OCI-LY7 (cell line): ENCODE results near the gene BCL7A. TPM values are rescaled to one million over a fixed set of nuclear protein-coding genes. Genes with fewer than 3 reads are reported as not detected.

Experiments used
- BruUV-seq: library from RNA; stranded (reverse); fragments of 400-500 nt; replicated peaks from 2 replicates; lab custom pipeline; 2021; lab: Mats Ljungman, UMichigan
- CTCF ChIA-PET: fragments of 300-600 bp; sonication (Branson Sonifier 250); formaldehyde crosslinking; loops from one replicate; lab custom pipeline; 2022; ENCODE audit warnings: antibody characterized with exemption; ENCODE audit not compliant: unreplicated experiment; lab: Charles Lee
- POLR2A ChIA-PET: fragments of 300-600 bp; sonication (Branson Sonifier 250); formaldehyde crosslinking; loops from one replicate; lab custom pipeline; 2022; ENCODE audit warnings: antibody characterized with exemption; lab: Charles Lee
- DNase-seq: peaks from one replicate; pipeline ENCODE4 v3.0.0-alpha.2; 2015; ENCODE audit warnings: low spot score
- H2AFZ ChIP-seq: fragments of 200-600 bp; sonication (generic), shearing (Covaris generic); 2 replicates; pipeline ENCODE4 v1.6.1; 2014; ENCODE audit warnings: mild to moderate bottlenecking, antibody characterized with exemption, low read length, moderate library complexity
- H3K27ac ChIP-seq: fragments of 200-600 bp; sonication (generic); 2 replicates; pipeline ENCODE4 v1.5.1; 2014; ENCODE audit warnings: mixed run types, low read depth, mild to moderate bottlenecking, moderate library complexity, low read length, inconsistent platforms; ENCODE audit not compliant: poor library complexity, severe bottlenecking
- H3K36me3 ChIP-seq: fragments of 200-600 bp; sonication (generic); 2 replicates; pipeline ENCODE4 v1.6.1; 2014; ENCODE audit warnings: mild to moderate bottlenecking, antibody characterized with exemption, low read length, moderate library complexity, mixed read lengths; ENCODE audit not compliant: insufficient read depth
- H3K4me1 ChIP-seq: fragments of 200-600 bp; sonication (generic); 2 replicates; pipeline ENCODE4 v1.5.1; 2014; ENCODE audit warnings: mild to moderate bottlenecking, low read length; ENCODE audit not compliant: insufficient read depth, poor library complexity, severe bottlenecking
- H3K4me2 ChIP-seq: fragments of 200-600 bp; sonication (generic); 2 replicates; pipeline ENCODE4 v1.6.1; 2014; ENCODE audit warnings: mild to moderate bottlenecking, low read length
- H3K4me3 ChIP-seq: fragments of 200-600 bp; sonication (generic); 2 replicates; pipeline ENCODE4 v1.5.1; 2014; ENCODE audit warnings: mild to moderate bottlenecking, low read depth, low read length; ENCODE audit not compliant: poor library complexity, severe bottlenecking
- H3K79me2 ChIP-seq: fragments of 200-600 bp; sonication (generic); 2 replicates; pipeline ENCODE4 v1.6.1; 2016; ENCODE audit warnings: low read depth, mild to moderate bottlenecking, low read length, moderate library complexity, mixed read lengths; ENCODE audit not compliant: insufficient read depth
- H3K9me2 ChIP-seq: fragments of 200-600 bp; sonication (generic); 2 replicates; pipeline ENCODE4 v1.6.1; 2016; ENCODE audit warnings: mild to moderate bottlenecking, low read length, mixed read lengths; ENCODE audit not compliant: insufficient read depth
- H3K9me3 ChIP-seq: fragments of 200-600 bp; sonication (generic); 2 replicates; pipeline ENCODE4 v1.6.1; 2014; ENCODE audit warnings: mild to moderate bottlenecking, mixed run types, low read length, mixed read lengths
- H4K20me1 ChIP-seq: fragments of 200-600 bp; sonication (generic); 2 replicates; pipeline ENCODE4 v1.6.1; 2014; ENCODE audit warnings: mild to moderate bottlenecking, antibody characterized with exemption, low read length, moderate library complexity, mixed read lengths; ENCODE audit not compliant: insufficient read depth
- EZH2phosphoT487 ChIP-seq: fragments of 200-600 bp; sonication (generic); IDR thresholded peaks from 2 replicates; pipeline ENCODE4 v1.6.1; 2018; ENCODE audit warnings: low read depth, borderline replicate concordance, mild to moderate bottlenecking, mixed run types, antibody characterized with exemption, low read length, moderate library complexity, mixed read lengths
- intact Hi-C: fragments of 100-400 bp; cut with micrococcal nuclease; formaldehyde crosslinking; loops from one replicate; pipeline ENCODE4 v1.10.0; 2022; ENCODE audit not compliant: unreplicated experiment
- total RNA-seq, 2 experiments: library from RNA; depleted of rRNA in 1 of 2; stranded (reverse); fragments of >200 nt in 1 of 2; shearing (Covaris generic) in 1 of 2; gene quantifications; 2 replicates each; pipeline ENCODE4 v1.2.3, GENCODE V29; 2014 to 2022
- TF ChIP-seq, protein P1 (sequence below): fragments of 200-600 bp; sonication (generic); conservative IDR thresholded peaks from 2 replicates; pipeline ENCODE4 v1.5.1; 2014; ENCODE audit warnings: mild to moderate bottlenecking, antibody characterized with exemption, low read length, moderate library complexity, mixed read lengths

Gene BCL7A
- total RNA-seq, 2 experiments from 2014 or later, result 76.2 to 84.7 TPM

DNA sequence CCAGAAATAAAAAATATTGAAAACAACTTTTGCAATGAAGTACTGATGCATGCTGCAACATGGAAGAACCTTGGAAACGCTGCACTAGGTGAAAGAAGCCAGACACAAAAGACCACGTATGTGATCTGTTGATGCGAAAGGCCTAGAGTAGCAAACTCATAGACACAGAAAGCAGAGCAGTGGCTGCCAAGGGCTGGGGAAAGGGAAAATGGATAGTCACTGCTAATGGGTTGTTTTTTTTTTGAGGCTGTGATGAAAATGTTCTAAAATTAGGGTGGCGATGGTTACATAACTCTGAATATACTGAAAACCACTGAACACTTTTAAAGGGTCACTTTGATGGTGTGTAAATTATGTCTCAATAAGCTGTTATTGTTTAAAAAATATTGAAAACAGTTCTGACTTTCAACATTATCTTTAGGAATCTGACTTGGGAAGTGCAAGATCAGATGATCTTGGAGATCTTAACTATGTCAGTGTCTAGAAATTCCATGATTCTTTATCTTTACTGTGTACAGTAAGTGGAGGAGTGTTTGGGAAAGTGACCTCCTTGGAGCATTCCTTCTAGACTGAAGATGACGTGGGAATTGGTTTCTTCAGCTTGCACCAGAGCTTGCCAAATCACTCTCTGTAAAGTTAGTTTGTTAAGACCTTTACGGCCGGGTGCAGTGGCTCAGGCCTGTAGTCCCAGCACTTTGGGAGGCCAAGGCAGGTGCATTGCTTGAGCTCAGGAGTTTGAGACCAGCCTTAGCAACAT, 69.3 kb downstream of the BCL7A start:
- Histone ChIP-seq H3K36me3 (peaks cover 40% of the 10 kb centered on the region), H3K27ac (no peak overlapping the region), H4K20me1 (no peaks in the 10 kb centered on the region), H3K4me2 (no peak overlapping the region), H3K4me3 (no peak overlapping the region), H3K9me2 (no peaks in the 10 kb centered on the region), H3K9me3 (peaks cover 13% of the 10 kb centered on the region; the same call in 1 of the 2 replicates), H2AFZ (no peak overlapping the region), H3K79me2 (peaks cover 41% of the 10 kb centered on the region; the same call in 1 of the 2 replicates), H3K4me1 (peaks cover 13% of the 10 kb centered on the region)
- ChIA-PET POLR2A (interaction anchor here (1.2 to 1.3 kb wide), 2 partner anchors 10 to 13 kb away, joined by 3 to 6 read pairs; partner anchors contain the start of gene MLXIP), CTCF (no interaction called here)
- no peak for DNase-seq
- BruUV-seq, result no TSS peak
- TF ChIP-seq, protein P1, sequence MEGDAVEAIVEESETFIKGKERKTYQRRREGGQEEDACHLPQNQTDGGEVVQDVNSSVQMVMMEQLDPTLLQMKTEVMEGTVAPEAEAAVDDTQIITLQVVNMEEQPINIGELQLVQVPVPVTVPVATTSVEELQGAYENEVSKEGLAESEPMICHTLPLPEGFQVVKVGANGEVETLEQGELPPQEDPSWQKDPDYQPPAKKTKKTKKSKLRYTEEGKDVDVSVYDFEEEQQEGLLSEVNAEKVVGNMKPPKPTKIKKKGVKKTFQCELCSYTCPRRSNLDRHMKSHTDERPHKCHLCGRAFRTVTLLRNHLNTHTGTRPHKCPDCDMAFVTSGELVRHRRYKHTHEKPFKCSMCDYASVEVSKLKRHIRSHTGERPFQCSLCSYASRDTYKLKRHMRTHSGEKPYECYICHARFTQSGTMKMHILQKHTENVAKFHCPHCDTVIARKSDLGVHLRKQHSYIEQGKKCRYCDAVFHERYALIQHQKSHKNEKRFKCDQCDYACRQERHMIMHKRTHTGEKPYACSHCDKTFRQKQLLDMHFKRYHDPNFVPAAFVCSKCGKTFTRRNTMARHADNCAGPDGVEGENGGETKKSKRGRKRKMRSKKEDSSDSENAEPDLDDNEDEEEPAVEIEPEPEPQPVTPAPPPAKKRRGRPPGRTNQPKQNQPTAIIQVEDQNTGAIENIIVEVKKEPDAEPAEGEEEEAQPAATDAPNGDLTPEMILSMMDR, result no peak
- TF ChIP-seq EZH2phosphoT487, result no peak
- intact Hi-C loops, result no loop called here

DNA sequence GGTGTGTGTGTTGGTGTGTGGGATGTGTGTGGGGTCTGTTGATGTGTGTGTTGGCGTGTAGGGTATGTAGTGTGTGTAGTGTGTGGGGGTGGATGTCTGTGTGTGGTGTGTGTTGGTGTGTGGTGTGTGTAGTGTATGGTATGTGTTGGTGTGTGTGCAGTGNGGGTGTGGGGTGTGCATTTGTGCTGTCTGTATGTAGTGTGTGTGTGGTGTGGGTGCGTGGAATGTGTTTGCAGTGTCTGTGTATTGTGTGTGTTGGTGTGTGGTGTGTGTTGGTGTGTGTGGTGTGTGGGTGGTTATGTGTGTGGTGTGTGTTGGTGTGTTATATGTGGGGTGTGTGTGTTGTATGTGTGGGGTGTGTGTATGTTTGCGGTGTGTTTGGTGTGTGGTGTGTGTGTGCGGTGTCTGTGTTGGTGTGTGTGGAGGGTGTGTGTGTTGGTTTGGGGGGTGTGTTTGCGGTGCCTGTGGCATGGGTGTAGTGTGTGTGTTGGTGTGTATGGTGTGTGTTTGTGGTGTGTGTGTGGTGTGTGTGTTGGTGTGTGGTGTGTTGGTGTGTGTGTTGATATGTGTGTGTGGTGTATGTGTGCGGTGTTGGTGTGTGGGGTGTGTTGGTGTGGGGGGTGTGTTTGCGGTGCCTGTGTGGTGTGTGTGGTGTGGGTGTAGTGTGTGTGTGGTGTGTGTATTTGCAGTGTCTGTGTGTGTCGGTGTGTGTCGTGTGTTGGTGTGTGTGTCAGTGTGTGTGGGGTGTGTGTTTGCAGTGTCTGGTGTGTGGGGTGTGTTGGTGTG, 71.6 kb downstream of the BCL7A start:
- POLR2A ChIA-PET, result no interaction called here
- H3K79me2 ChIP-seq, result peaks cover 41% of the 10 kb centered on the region; the same call in 1 of the 2 replicates
- no peak for TF ChIP-seq EZH2phosphoT487
- TF ChIP-seq, protein P1, result no peak
- CTCF ChIA-PET, result no interaction called here
- no peak overlapping the region for H3K27ac ChIP-seq
- intact Hi-C loops, result no loop called here
- no TSS peak for BruUV-seq
- peaks cover 26% of the 10 kb centered on the region for H3K36me3 ChIP-seq
- H3K9me2 ChIP-seq, result no peaks in the 10 kb centered on the region
- DNase-seq, result no peak
- no peaks in the 10 kb centered on the region; the same call in 1 of the 2 replicates for H4K20me1 ChIP-seq
- peaks cover 13% of the 10 kb centered on the region for H3K4me1 ChIP-seq
- H3K4me2 ChIP-seq, result no peak overlapping the region
- no peak overlapping the region for H3K4me3 ChIP-seq
- H2AFZ ChIP-seq, result no peak overlapping the region
- H3K9me3 ChIP-seq, result peaks cover 13% of the 10 kb centered on the region; the same call in 1 of the 2 replicates
